ENCODE data around the gene BBS9. TPM values are rescaled to one million over a fixed set of nuclear protein-coding genes. Genes with fewer than 3 reads are reported as not detected.
"Not testable (repeated sequence)": the region's sequence is repeated elsewhere in the genome, so short reads cannot be mapped to it uniquely, and the experiment has no call there.

BBS9 gene
- total and polyA plus RNA-seq, 2 donors (not counting 1 experiment from before 2014, with no cell fraction given), result 8.4 to 45.2 TPM

- Histone ChIP-seq H3K9me3 (ENCODE audit: control extremely low read depth in 1 of 3, control insufficient read depth in 2 of 3, insufficient read depth in 1 of 3, low read length in 2 of 3) (peaks cover 4 to 11% (median 7%) of the 10 kb centered on the region in 3 donors), H3K79me2 (ENCODE audit: control insufficient read depth, insufficient read depth, low read length) (no peaks in the 10 kb centered on the region), H2AFZ (ENCODE audit: insufficient read depth, low read depth, low read length, poor library complexity, severe bottlenecking) (no peak overlapping the region), H3K36me3 (replicated peaks in 1 of 2; ENCODE audit: control extremely low read depth in 1 of 2, control insufficient read depth in 1 of 2, extremely low read depth in 1 of 2, insufficient read depth in 2 of 2, low read length in 1 of 2) (no peaks in the 10 kb centered on the region), H4K20me1 (ENCODE audit: control insufficient read depth, insufficient read depth, low read length, poor library complexity, severe bottlenecking) (no peaks in the 10 kb centered on the region), H3K27ac (ENCODE audit: low read length in 2 of 2) (no peak overlapping the region), H3K4me2 (replicated peaks; ENCODE audit: low read depth, low read length, poor library complexity, severe bottlenecking) (no peak overlapping the region), H3K9ac (ENCODE audit: low read length) (no peak overlapping the region), H3K4me1 (ENCODE audit: control insufficient read depth in 2 of 2, insufficient read depth in 2 of 2, low read length in 2 of 2) (no peaks in the 10 kb centered on the region), H3K4me3 (ENCODE audit: control extremely low read depth in 1 of 5, extremely low read depth in 1 of 5, insufficient read depth in 1 of 5, low read depth in 2 of 5, low read length in 4 of 5) (no peak overlapping the region), H3K27me3 (replicated peaks in 1 of 4; ENCODE audit: control extremely low read depth in 1 of 4, control insufficient read depth in 3 of 4, insufficient read depth in 4 of 4, low read length in 3 of 4) (no peaks in the 10 kb centered on the region)
- peaks cover 12% of the 10 kb centered on the region for H3K9me3 Mint-ChIP-seq (ENCODE audit: insufficient read depth)
- ATAC-seq (ENCODE audit: low read depth), result no peak
- no peak overlapping the region for H3K27ac Mint-ChIP-seq
- intact Hi-C loops (cut with micrococcal nuclease), result no loop called here
- no peaks in the 10 kb centered on the region for H3K27me3 Mint-ChIP-seq
- no peak for DNase-seq
- no peak overlapping the region for H3K4me3 Mint-ChIP-seq
- POLR2A ChIA-PET, result no interaction called here
- TF ChIP-seq CTCF (IDR thresholded peaks at IDR 0.05) (no peak), EZH2 (IDR thresholded peaks at IDR 0.05; ENCODE audit: borderline replicate concordance, insufficient read depth, low read depth, low read length, poor library complexity, severe bottlenecking) (no peak)
- H3K4me1 Mint-ChIP-seq, result no peaks in the 10 kb centered on the region
- CTCF ChIA-PET, result no interaction called here
- WGBS (ENCODE audit: insufficient coverage), result no CpG with 5 or more reads among the region's 1 CpG
These were observed 170.8 kb downstream of the BBS9 start for GRCh38 chr7:33300131-33300530.

GRCh38 chr7:33300742-33301141 is 171.4 kb downstream of the BBS9 start:
- Histone ChIP-seq H3K4me1 (ENCODE audit: control insufficient read depth in 2 of 2, insufficient read depth in 2 of 2, low read length in 2 of 2) (no peaks in the 10 kb centered on the region), H3K4me3 (ENCODE audit: control extremely low read depth in 1 of 5, extremely low read depth in 1 of 5, insufficient read depth in 1 of 5, low read depth in 2 of 5, low read length in 4 of 5) (no peak overlapping the region), H3K36me3 (replicated peaks in 1 of 2; ENCODE audit: control extremely low read depth in 1 of 2, control insufficient read depth in 1 of 2, extremely low read depth in 1 of 2, insufficient read depth in 2 of 2, low read length in 1 of 2) (no peaks in the 10 kb centered on the region), H3K9ac (ENCODE audit: low read length) (no peak overlapping the region), H4K20me1 (ENCODE audit: control insufficient read depth, insufficient read depth, low read length, poor library complexity, severe bottlenecking) (no peaks in the 10 kb centered on the region), H3K27ac (ENCODE audit: low read length in 2 of 2) (no peak overlapping the region), H2AFZ (ENCODE audit: insufficient read depth, low read depth, low read length, poor library complexity, severe bottlenecking) (no peak overlapping the region), H3K9me3 (ENCODE audit: control extremely low read depth in 1 of 3, control insufficient read depth in 2 of 3, insufficient read depth in 1 of 3, low read length in 2 of 3) (peaks cover 4 to 11% (median 7%) of the 10 kb centered on the region in 3 donors), H3K79me2 (ENCODE audit: control insufficient read depth, insufficient read depth, low read length) (no peaks in the 10 kb centered on the region), H3K4me2 (replicated peaks; ENCODE audit: low read depth, low read length, poor library complexity, severe bottlenecking) (no peak overlapping the region), H3K27me3 (replicated peaks in 1 of 4; ENCODE audit: control extremely low read depth in 1 of 4, control insufficient read depth in 3 of 4, insufficient read depth in 4 of 4, low read length in 3 of 4) (no peaks in the 10 kb centered on the region)
- Mint-ChIP-seq H3K9me3 (ENCODE audit: insufficient read depth) (peaks cover 12% of the 10 kb centered on the region), H3K27me3 (no peaks in the 10 kb centered on the region), H3K4me3 (no peak overlapping the region), H3K27ac (no peak overlapping the region), H3K4me1 (no peaks in the 10 kb centered on the region)
- intact Hi-C loops (cut with micrococcal nuclease), result no loop called here
- CTCF ChIA-PET, result no interaction called here
- TF ChIP-seq CTCF (IDR thresholded peaks at IDR 0.05), result no peak
- no peak for TF ChIP-seq EZH2 (IDR thresholded peaks at IDR 0.05; ENCODE audit: borderline replicate concordance, insufficient read depth, low read depth, low read length, poor library complexity, severe bottlenecking)
- POLR2A ChIA-PET, result no interaction called here
- ATAC-seq (ENCODE audit: low read depth) (no peak), DNase-seq (no peak)

GRCh38 chr7:33303978-33304557 is 174.7 kb downstream of the BBS9 start:
- peaks cover 12% of the 10 kb centered on the region for H3K9me3 Mint-ChIP-seq (ENCODE audit: insufficient read depth)

More at GRCh38 chr7:33303978-33304557, 174.7 kb downstream of the BBS9 start:
- H3K79me2 ChIP-seq (ENCODE audit: control insufficient read depth, insufficient read depth, low read length); CTCF ChIA-PET; ATAC-seq (ENCODE audit: low read depth); H3K4me1 ChIP-seq (ENCODE audit: control insufficient read depth in 2 of 2, insufficient read depth in 2 of 2, low read length in 2 of 2); H3K27ac Mint-ChIP-seq; H3K36me3 ChIP-seq (replicated peaks in 1 of 2; ENCODE audit: control extremely low read depth in 1 of 2, control insufficient read depth in 1 of 2, extremely low read depth in 1 of 2, insufficient read depth in 2 of 2, low read length in 1 of 2); H3K4me3 ChIP-seq (ENCODE audit: control extremely low read depth in 1 of 5, extremely low read depth in 1 of 5, insufficient read depth in 1 of 5, low read depth in 2 of 5, low read length in 4 of 5); H3K27me3 Mint-ChIP-seq; H3K9ac ChIP-seq (ENCODE audit: low read length); H2AFZ ChIP-seq (ENCODE audit: insufficient read depth, low read depth, low read length, poor library complexity, severe bottlenecking); H3K4me2 ChIP-seq (replicated peaks; ENCODE audit: low read depth, low read length, poor library complexity, severe bottlenecking); H3K27ac ChIP-seq (ENCODE audit: low read length in 2 of 2); H3K27me3 ChIP-seq (replicated peaks in 1 of 4; ENCODE audit: control extremely low read depth in 1 of 4, control insufficient read depth in 3 of 4, insufficient read depth in 4 of 4, low read length in 3 of 4); H3K4me1 Mint-ChIP-seq; H3K4me3 Mint-ChIP-seq; intact Hi-C loops (cut with micrococcal nuclease); H4K20me1 ChIP-seq (ENCODE audit: control insufficient read depth, insufficient read depth, low read length, poor library complexity, severe bottlenecking); POLR2A ChIA-PET; DNase-seq: not testable (repeated sequence)
- H3K9me3 ChIP-seq (ENCODE audit: control extremely low read depth in 1 of 3, control insufficient read depth in 2 of 3, insufficient read depth in 1 of 3, low read length in 2 of 3), result peaks cover 4 to 11% (median 7%) of the 10 kb centered on the region in 3 donors
- 96% methylated on average over 29 of the region's 33 CpGs for WGBS (ENCODE audit: insufficient coverage)

All from B cell (primary cell).